SKM-1 (cell line): Measurements from ENCODE around the gene GHRHR.

Experiments
- DNase-seq: peaks from one replicate; lab custom pipeline; 2025; ENCODE audit not compliant: unreplicated experiment; lab: John Stamatoyannopoulos, UW

The GHRHR gene

GRCh38 chr7:30963842-30964241 lies at the start of gene GHRHR:
TSS of gene GHRHR (plus strand) at chr7:30963953. CDS start at chr7:30964069, 116 bp downstream.
- DNase-seq, result no peak

- DNase-seq, result no peak
Observed at GRCh38 chr7:30914596-30914995, 49.2 kb upstream of the GHRHR start.

- DNase-seq, result no peak
Observed at GRCh38 chr7:30915005-30915601, 48.6 kb upstream of the GHRHR start.

- DNase-seq, result no peak
Observed at GRCh38 chr7:30915751-30916150, 48.0 kb upstream of the GHRHR start.

GRCh38 chr7:30916255-30916654 lies 47.5 kb upstream of the GHRHR start:
- no peak for DNase-seq

- DNase-seq, result no peak
Observed at GRCh38 chr7:30916767-30917166, 47.0 kb upstream of the GHRHR start.

GRCh38 chr7:30917216-30917893 lies 46.4 kb upstream of the GHRHR start:
- no peak for DNase-seq

- no peak for DNase-seq
Observed at GRCh38 chr7:30918676-30919075, 45.1 kb upstream of the GHRHR start.

- no peak for DNase-seq
Observed at GRCh38 chr7:30920021-30920583, 43.7 kb upstream of the GHRHR start.

GRCh38 chr7:30920584-30921539 lies 42.9 kb upstream of the GHRHR start:
- no peak for DNase-seq

GRCh38 chr7:30921540-30922401 lies 42.0 kb upstream of the GHRHR start:
- DNase-seq, result no peak

- DNase-seq, result no peak
Observed at GRCh38 chr7:30922596-30922995, 41.2 kb upstream of the GHRHR start.

- DNase-seq, result no peak
Observed at GRCh38 chr7:30923009-30923773, 40.6 kb upstream of the GHRHR start.

GRCh38 chr7:30923774-30924413 lies 39.9 kb upstream of the GHRHR start:
- no peak for DNase-seq

GRCh38 chr7:30924624-30925023 lies 39.1 kb upstream of the GHRHR start:
- DNase-seq, result no peak

GRCh38 chr7:30925117-30925516 lies 38.6 kb upstream of the GHRHR start:
- DNase-seq, result no peak

- DNase-seq, result no peak
Observed at GRCh38 chr7:30925913-30926312, 37.8 kb upstream of the GHRHR start.

GRCh38 chr7:30926313-30926712 lies 37.4 kb upstream of the GHRHR start:
- DNase-seq, result no peak

GRCh38 chr7:30927040-30927439 lies 36.7 kb upstream of the GHRHR start:
- DNase-seq, result no peak
